HepG2 (cell line): Measurements from ENCODE around the gene LAMB4. TPM values are rescaled to one million over a fixed set of nuclear protein-coding genes. Genes with fewer than 3 reads are reported as not detected.

Experiments used
- ATAC-seq: fragments of 200-7000 bp; cut with Tn5 transposase; 3 replicates; pipeline ENCODE4 v1.9.1; 2020; ENCODE audit warnings: mild to moderate bottlenecking, moderate library complexity
- BruUV-seq: library from RNA; stranded (reverse); fragments of 400-500 nt; replicated peaks from 2 replicates; lab custom pipeline; 2021; lab: Mats Ljungman, UMichigan
- CTCF ChIA-PET: fragments of 300-600 bp; formaldehyde crosslinking; extraction: SDS; loops from one replicate; lab custom pipeline; 2021; ENCODE audit warnings: low total read pairs, inconsistent platforms, low intra/inter-chr PET ratio; lab: Yijun Ruan, JAX
- POLR2A ChIA-PET: fragments of 350-600 bp; sonication (Branson Sonifier 250); formaldehyde crosslinking; loops from one replicate; lab custom pipeline; 2020; ENCODE audit warnings: antibody characterized with exemption, inconsistent platforms; lab: Yijun Ruan, JAX
- DNase-seq: peaks from one replicate; pipeline ENCODE4 v3.0.0-alpha.2; 2015; ENCODE audit warnings: low spot score
- FAIRE-seq: peaks from 3 replicates; lab custom pipeline; 2011; peaks lifted over from hg19 to GRCh38; lab: Jason Lieb, UNC
- H2AFZ ChIP-seq: one replicate; pipeline ENCODE4 v1.6.1; 2011; ENCODE audit warnings: low read length, inconsistent platforms
- H3K27ac ChIP-seq: fragments of 300-600 bp; 3 replicates; pipeline ENCODE4 v1.8.0; 2011; ENCODE audit warnings: mixed run types, mild to moderate bottlenecking, mixed read lengths, low read length, inconsistent platforms; ENCODE audit not compliant: insufficient read depth; ENCODE audit errors: extremely low read length
- H3K27me3 ChIP-seq, 2 experiments: fragments of 200-600 bp in 1 of 2; 2 replicates in 1 of 2; 3 replicates in 1 of 2; pipeline versions ENCODE4 v1.6.0 to v1.8.0; 2011; ENCODE audit warnings: low read length in 2 of 2, mild to moderate bottlenecking in 2 of 2, moderate library complexity in 2 of 2, inconsistent platforms in 1 of 2; ENCODE audit not compliant: insufficient read depth in 2 of 2, control insufficient read depth in 1 of 2
- H3K36me3 ChIP-seq, 2 experiments: fragments of 200-600 bp in 1 of 2; replicated peaks in 1 of 2; 2 replicates in 1 of 2; 3 replicates in 1 of 2; pipeline versions ENCODE4 v1.5.1 to v1.8.0; 2011; ENCODE audit warnings: low read length in 2 of 2, inconsistent platforms in 1 of 2; ENCODE audit not compliant: insufficient read depth in 2 of 2, control insufficient read depth in 1 of 2
- H3K4me1 ChIP-seq: 2 replicates; pipeline ENCODE4 v1.5.1; 2012; ENCODE audit warnings: low read length, inconsistent platforms; ENCODE audit not compliant: insufficient read depth
- H3K4me2 ChIP-seq: 2 replicates; pipeline ENCODE4 v1.6.0; 2011; ENCODE audit warnings: low read depth, low read length, inconsistent platforms
- H3K4me3 ChIP-seq, 3 experiments: fragments of 200-600 bp in 1 of 3; sonication (generic), shearing (Covaris generic) in 1 of 3; replicated peaks in 1 of 3; 2 replicates each; pipeline ENCODE4 v1.5.1; 2011 to 2016; ENCODE audit warnings: low read length in 3 of 3, inconsistent platforms in 2 of 3, low read depth in 2 of 3, mild to moderate bottlenecking in 2 of 3, control low read depth in 1 of 3, mixed read lengths in 1 of 3; ENCODE audit not compliant: insufficient read depth in 1 of 3
- H3K79me2 ChIP-seq: one replicate; pipeline ENCODE4 v1.6.1; 2011; ENCODE audit warnings: low read length, inconsistent platforms; ENCODE audit not compliant: insufficient read depth
- H3K9ac ChIP-seq: 2 replicates; pipeline ENCODE4 v1.6.0; 2011; ENCODE audit warnings: mild to moderate bottlenecking, low read depth, low read length, inconsistent platforms; ENCODE audit not compliant: insufficient read depth
- H3K9me3 ChIP-seq: 2 replicates; pipeline ENCODE4 v1.5.1; 2012; ENCODE audit warnings: mild to moderate bottlenecking, low read length
- H4K20me1 ChIP-seq: 2 replicates; pipeline ENCODE4 v1.6.0; 2011; ENCODE audit warnings: inconsistent platforms, mild to moderate bottlenecking, low read length, moderate library complexity; ENCODE audit not compliant: insufficient read depth
- EED ChIP-seq: sonication (generic); formaldehyde crosslinking; IDR thresholded peaks from 2 replicates; pipeline ENCODE4 v1.5.0; 2020; ENCODE audit warnings: mild to moderate bottlenecking, missing genetic modification reagents
- FOXC1 ChIP-seq: sonication (generic); formaldehyde crosslinking; IDR thresholded peaks from 2 replicates; pipeline ENCODE4 v1.8.0; 2022; ENCODE audit warnings: mild to moderate bottlenecking, missing genetic modification reagents, borderline replicate concordance
- FUBP1 ChIP-seq: sonication (generic); formaldehyde crosslinking; IDR thresholded peaks from 2 replicates; pipeline ENCODE4 v1.5.1; 2020; ENCODE audit warnings: missing genetic modification reagents, mild to moderate bottlenecking, borderline replicate concordance
- NAIF1 ChIP-seq: sonication (generic); formaldehyde crosslinking; IDR thresholded peaks from 2 replicates; pipeline ENCODE4 v1.5.0; 2020; ENCODE audit warnings: mild to moderate bottlenecking, missing genetic modification reagents, borderline replicate concordance
- PAX8 ChIP-seq: sonication (generic); formaldehyde crosslinking; IDR thresholded peaks from 2 replicates; pipeline ENCODE4 v1.8.0; 2022; ENCODE audit warnings: mild to moderate bottlenecking, missing genetic modification reagents, borderline replicate concordance
- PPARG ChIP-seq: conservative IDR thresholded peaks from 2 replicates; pipeline ENCODE4 v1.6.1; 2016; ENCODE audit warnings: missing biosample characterization, missing genetic modification reagents
- RFXAP ChIP-seq: sonication (generic); formaldehyde crosslinking; IDR thresholded peaks from 2 replicates; pipeline ENCODE4 v1.4.0; 2020; ENCODE audit warnings: missing genetic modification reagents, borderline replicate concordance
- SAFB2 ChIP-seq: sonication (generic); formaldehyde crosslinking; IDR thresholded peaks from 2 replicates; pipeline ENCODE4 v1.5.1; 2020; ENCODE audit warnings: missing genetic modification reagents, low read depth, mild to moderate bottlenecking, borderline replicate concordance
- ZBTB38 ChIP-seq: sonication (generic); formaldehyde crosslinking; IDR thresholded peaks from 2 replicates; pipeline ENCODE4 v1.5.1; 2020; ENCODE audit warnings: mild to moderate bottlenecking, missing genetic modification reagents
- ZBTB42 ChIP-seq: sonication (generic); formaldehyde crosslinking; IDR thresholded peaks from 2 replicates; pipeline ENCODE4 v1.5.0; 2020; ENCODE audit warnings: mild to moderate bottlenecking, missing genetic modification reagents
- ZFP41 ChIP-seq: sonication (generic); formaldehyde crosslinking; IDR thresholded peaks from 2 replicates; pipeline ENCODE4 v1.4.0; 2020; ENCODE audit warnings: mild to moderate bottlenecking, missing genetic modification reagents, borderline replicate concordance
- ZNF484 ChIP-seq: sonication (generic); formaldehyde crosslinking; IDR thresholded peaks from 2 replicates; pipeline ENCODE4 v1.5.1; 2020; ENCODE audit warnings: mild to moderate bottlenecking, low read depth, missing genetic modification reagents, borderline replicate concordance
- ZNF557 ChIP-seq: sonication (generic); formaldehyde crosslinking; IDR thresholded peaks from 2 replicates; pipeline ENCODE4 v1.4.0; 2020; ENCODE audit warnings: missing genetic modification reagents
- ZSCAN25 ChIP-seq: sonication (generic); formaldehyde crosslinking; IDR thresholded peaks from 2 replicates; pipeline ENCODE4 v1.8.0; 2022; ENCODE audit warnings: mild to moderate bottlenecking, missing genetic modification reagents
- WGBS: methylation state at CpG from one replicate; pipeline ENCODE4 v1.1.6; 2017; ENCODE audit warnings: low lambda C conversion rate; 5-methylcytosine and 5-hydroxymethylcytosine counted together
- in situ Hi-C: cut with HindIII; loops from 2 replicates; pipeline ENCODE4 v1.10.0; 2017; ENCODE audit warnings: low pct_unique_long_range_greater_than_20kb; ENCODE audit not compliant: extremely low pct_ligation_motif_present
- intact Hi-C: fragments of 100-400 bp; cut with micrococcal nuclease; formaldehyde crosslinking; loops from one replicate; pipeline ENCODE4 v1.10.0; 2022; ENCODE audit not compliant: unreplicated experiment
- polyA plus RNA-seq, 8 experiments: library from polyadenylated mRNA; depleted of rRNA in 3 of 8; stranded (reverse) in 7 of 8; unstranded in 1 of 8; fragments of >200 nt; fragmentation: Illumina TruSeq in 4 of 8; extraction: Trizol in 4 of 8; gene quantifications; 2 replicates each; pipeline versions ENCODE4 v1.2.1 to v1.2.3, GENCODE V29; 2011 to 2016; ENCODE audit warnings: low read depth in 4 of 8, missing spikeins in 1 of 8, mixed read lengths in 1 of 8; ENCODE audit not compliant: insufficient read depth in 1 of 8
- total RNA-seq, 5 experiments: library from RNA; depleted of rRNA; stranded (reverse); fragments of >200 nt; fragmentation: Illumina TruSeq; extraction: Trizol; gene quantifications; 2 replicates each; pipeline ENCODE4 v1.2.3, GENCODE V29; 2016; ENCODE audit warnings: low read depth in 1 of 5
- TF ChIP-seq, protein P1 (sequence below): fragments of 450-650 bp; IDR thresholded peaks from 2 replicates; pipeline ENCODE4 v1.6.1; 2017; ENCODE audit warnings: mild to moderate bottlenecking

The LAMB4 gene
- total and polyA plus RNA-seq, 2 of the 13 experiments (the other 11 are each of a cell fraction or from before 2014, with no cell fraction given) = 0.05 TPM; not detected in 1

DNA sequence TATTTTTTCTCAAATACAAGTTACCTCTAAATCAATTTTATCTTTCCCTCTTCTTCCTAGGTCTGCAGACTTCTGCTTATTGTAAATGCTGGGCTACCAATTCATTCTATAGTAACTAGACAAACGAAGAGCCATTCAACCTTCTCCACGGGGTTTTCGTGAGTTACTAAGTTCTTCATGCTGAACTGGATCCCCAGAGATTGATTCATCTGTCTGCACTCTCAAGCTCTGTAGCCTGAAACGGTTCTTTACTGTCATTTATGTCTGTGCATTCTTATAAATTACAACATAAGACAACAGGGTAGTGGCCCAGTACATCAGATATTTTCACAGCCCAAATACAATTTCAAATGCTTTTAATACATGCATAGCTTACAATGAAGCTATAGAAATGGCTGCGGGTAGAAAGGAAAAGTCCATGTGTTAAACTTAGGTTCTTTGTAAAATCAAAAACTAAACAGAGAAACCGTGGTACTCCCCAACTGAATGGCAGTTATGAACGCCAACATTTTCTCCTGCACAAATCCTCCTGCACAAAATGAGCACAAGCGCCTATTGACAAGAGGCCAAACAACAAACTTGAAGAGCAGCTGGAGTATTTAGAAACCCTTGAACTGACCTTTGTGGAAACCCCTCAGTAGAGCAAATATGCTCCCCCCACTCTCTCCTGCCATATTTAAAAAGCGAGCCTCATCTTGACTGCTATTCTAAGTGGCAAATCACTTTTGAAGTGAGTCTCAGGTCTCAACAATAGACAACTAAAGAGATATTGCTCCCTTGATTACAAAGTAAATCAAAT lies 147.9 kb downstream of the LAMB4 start:
- no peak overlapping the region for H3K9ac ChIP-seq
- CTCF ChIA-PET = no interaction called here
- intact Hi-C loops = no loop called here
- TF ChIP-seq PPARG (CRISPR knock-in tag) (no peak), ZNF557 (CRISPR knock-in tag) (no peak), PAX8 (no peak), FOXC1 (CRISPR knock-in tag) (no peak), ZBTB38 (CRISPR knock-in tag) (no peak), ZSCAN25 (no peak), EED (CRISPR knock-in tag) (no peak), SAFB2 (CRISPR knock-in tag) (no peak), FUBP1 (CRISPR knock-in tag) (no peak), NAIF1 (CRISPR knock-in tag) (no peak), ZFP41 (CRISPR knock-in tag) (no peak), ZBTB42 (no peak), RFXAP (CRISPR knock-in tag) (no peak), ZNF484 (CRISPR knock-in tag) (no peak)
- TF ChIP-seq, protein P1, sequence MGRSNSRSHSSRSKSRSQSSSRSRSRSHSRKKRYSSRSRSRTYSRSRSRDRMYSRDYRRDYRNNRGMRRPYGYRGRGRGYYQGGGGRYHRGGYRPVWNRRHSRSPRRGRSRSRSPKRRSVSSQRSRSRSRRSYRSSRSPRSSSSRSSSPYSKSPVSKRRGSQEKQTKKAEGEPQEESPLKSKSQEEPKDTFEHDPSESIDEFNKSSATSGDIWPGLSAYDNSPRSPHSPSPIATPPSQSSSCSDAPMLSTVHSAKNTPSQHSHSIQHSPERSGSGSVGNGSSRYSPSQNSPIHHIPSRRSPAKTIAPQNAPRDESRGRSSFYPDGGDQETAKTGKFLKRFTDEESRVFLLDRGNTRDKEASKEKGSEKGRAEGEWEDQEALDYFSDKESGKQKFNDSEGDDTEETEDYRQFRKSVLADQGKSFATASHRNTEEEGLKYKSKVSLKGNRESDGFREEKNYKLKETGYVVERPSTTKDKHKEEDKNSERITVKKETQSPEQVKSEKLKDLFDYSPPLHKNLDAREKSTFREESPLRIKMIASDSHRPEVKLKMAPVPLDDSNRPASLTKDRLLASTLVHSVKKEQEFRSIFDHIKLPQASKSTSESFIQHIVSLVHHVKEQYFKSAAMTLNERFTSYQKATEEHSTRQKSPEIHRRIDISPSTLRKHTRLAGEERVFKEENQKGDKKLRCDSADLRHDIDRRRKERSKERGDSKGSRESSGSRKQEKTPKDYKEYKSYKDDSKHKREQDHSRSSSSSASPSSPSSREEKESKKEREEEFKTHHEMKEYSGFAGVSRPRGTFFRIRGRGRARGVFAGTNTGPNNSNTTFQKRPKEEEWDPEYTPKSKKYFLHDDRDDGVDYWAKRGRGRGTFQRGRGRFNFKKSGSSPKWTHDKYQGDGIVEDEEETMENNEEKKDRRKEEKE = no peak
- TF ChIP-seq, all 625 proteins: peak for 0
- WGBS = 92% methylated on average over 9 of the region's 9 CpGs
- no peaks in the 10 kb centered on the region for H3K27me3 ChIP-seq
- H3K4me3 ChIP-seq = no peak overlapping the region
- DNase-seq = no peak
- no peak overlapping the region for H3K27ac ChIP-seq
- POLR2A ChIA-PET = interaction anchor here (1.3 kb wide), 1 partner anchor 33 kb away, joined by 3 read pairs; no protein-coding TSS in a partner anchor
- BruUV-seq = no TSS peak
- peaks cover 20 to 75% of the 10 kb centered on the region in 2 experiments for H3K36me3 ChIP-seq
- H3K4me2 ChIP-seq = no peak overlapping the region
- no peaks in the 10 kb centered on the region for H3K9me3 ChIP-seq
- H2AFZ ChIP-seq = no peak overlapping the region
- no peaks in the 10 kb centered on the region for H3K79me2 ChIP-seq
- H4K20me1 ChIP-seq = no peaks in the 10 kb centered on the region
- peaks cover 4% of the 10 kb centered on the region; the same call in 1 of the 2 replicates for H3K4me1 ChIP-seq
- in situ Hi-C loops = no loop called here
- no peak for ATAC-seq
- FAIRE-seq = no peak
